ENCODE data around the gene ZNF184. TPM values are rescaled to one million over a fixed set of nuclear protein-coding genes. Genes with fewer than 3 reads are reported as not detected.
A peak's percentile ranks its signal among the peaks of the same experiment; 100 is the strongest.

ZNF184 gene
- total and polyA plus RNA-seq, 10 of the 15 experiments (the other 5 are each of a cell fraction or from before 2014, with no cell fraction given) = 4.1 to 15.1 (median 8.3) TPM

DNA sequence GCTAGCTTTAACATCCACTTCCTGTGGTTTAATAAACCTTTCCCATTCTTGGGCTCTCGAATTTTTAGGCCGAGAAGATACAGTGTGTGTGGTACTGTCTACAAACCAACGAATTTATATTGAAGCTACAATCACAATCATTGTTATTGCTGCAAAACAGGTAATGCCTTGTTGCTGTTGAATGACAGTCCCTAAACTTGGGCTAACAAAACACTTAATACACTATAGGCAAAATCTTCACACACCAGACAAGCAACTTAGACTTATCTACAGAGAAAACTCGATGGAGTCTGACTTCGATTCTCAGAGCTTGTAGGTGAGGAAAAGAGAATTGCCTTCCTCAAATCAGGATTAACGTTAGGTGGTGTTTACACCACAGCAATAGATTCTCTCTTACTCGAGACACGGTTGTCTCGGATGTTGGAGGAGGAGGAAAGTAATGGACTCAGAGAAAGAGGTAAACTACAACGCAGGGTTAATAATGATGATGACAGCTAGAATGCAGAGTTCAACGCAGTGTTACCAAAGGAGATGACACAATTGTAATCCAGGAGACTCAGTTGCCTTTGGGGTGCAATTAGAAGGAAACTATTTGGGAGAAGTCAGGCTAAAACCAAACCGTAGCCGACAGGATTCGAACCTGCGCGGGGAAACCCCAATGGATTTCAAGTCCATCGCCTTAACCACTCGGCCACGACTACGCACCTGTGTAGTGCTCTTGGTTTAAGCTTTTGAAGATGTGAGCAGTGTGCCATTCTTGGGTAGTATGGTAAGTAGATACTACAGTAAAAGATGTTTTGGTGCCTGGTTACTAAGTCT lies 32.5 kb upstream of the ZNF184 start (continued):
- TF ChIP-seq, protein P1, sequence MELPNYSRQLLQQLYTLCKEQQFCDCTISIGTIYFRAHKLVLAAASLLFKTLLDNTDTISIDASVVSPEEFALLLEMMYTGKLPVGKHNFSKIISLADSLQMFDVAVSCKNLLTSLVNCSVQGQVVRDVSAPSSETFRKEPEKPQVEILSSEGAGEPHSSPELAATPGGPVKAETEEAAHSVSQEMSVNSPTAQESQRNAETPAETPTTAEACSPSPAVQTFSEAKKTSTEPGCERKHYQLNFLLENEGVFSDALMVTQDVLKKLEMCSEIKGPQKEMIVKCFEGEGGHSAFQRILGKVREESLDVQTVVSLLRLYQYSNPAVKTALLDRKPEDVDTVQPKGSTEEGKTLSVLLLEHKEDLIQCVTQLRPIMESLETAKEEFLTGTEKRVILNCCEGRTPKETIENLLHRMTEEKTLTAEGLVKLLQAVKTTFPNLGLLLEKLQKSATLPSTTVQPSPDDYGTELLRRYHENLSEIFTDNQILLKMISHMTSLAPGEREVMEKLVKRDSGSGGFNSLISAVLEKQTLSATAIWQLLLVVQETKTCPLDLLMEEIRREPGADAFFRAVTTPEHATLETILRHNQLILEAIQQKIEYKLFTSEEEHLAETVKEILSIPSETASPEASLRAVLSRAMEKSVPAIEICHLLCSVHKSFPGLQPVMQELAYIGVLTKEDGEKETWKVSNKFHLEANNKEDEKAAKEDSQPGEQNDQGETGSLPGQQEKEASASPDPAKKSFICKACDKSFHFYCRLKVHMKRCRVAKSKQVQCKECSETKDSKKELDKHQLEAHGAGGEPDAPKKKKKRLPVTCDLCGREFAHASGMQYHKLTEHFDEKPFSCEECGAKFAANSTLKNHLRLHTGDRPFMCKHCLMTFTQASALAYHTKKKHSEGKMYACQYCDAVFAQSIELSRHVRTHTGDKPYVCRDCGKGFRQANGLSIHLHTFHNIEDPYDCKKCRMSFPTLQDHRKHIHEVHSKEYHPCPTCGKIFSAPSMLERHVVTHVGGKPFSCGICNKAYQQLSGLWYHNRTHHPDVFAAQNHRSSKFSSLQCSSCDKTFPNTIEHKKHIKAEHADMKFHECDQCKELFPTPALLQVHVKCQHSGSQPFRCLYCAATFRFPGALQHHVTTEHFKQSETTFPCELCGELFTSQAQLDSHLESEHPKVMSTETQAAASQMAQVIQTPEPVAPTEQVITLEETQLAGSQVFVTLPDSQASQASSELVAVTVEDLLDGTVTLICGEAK (IDR thresholded peaks at IDR 0.05; ENCODE audit: borderline replicate concordance) = peak; percentile 53; the same call in 1 of the 2 replicates
- TF ChIP-seq SPI1 (IDR thresholded peaks at IDR 0.05; ENCODE audit: borderline replicate concordance, insufficient read depth, low read depth, low read length) (no peak), EED (IDR thresholded peaks at IDR 0.05; ENCODE audit: low read depth) (peak; percentile 26; the same call in 1 of the 2 replicates), RBBP5 (conservative IDR thresholded peaks at IDR 0.05) (no peak), SMAD5 (IDR thresholded peaks at IDR 0.05; ENCODE audit: low read depth) (no peak), NFXL1 (IDR thresholded peaks at IDR 0.05; ENCODE audit: borderline replicate concordance) (no peak), NBN (IDR thresholded peaks at IDR 0.05) (no peak), RAD21 (IDR thresholded peaks at IDR 0.05; ENCODE audit: insufficient read depth, low read depth, low read length) (no peak), IKZF1 (conservative IDR thresholded peaks at IDR 0.05) (peak; percentile 39; the same call in 1 of the 2 replicates), POU2F2 (IDR thresholded peaks at IDR 0.05; ENCODE audit: borderline replicate concordance, low read depth, low read length) (0 out of 3 replicates have a peak, but pooled peaks have one; percentile 23), ZNF24 (IDR thresholded peaks at IDR 0.05) (peak; percentile 95), CREB1 (IDR thresholded peaks at IDR 0.05; ENCODE audit: low read depth) (peak; percentile 56; the same call in 1 of the 2 replicates), GABPA (IDR thresholded peaks at IDR 0.05; ENCODE audit: low read depth) (0 out of 2 replicates have a peak, but pooled peaks have one; percentile 28), NFIC (IDR thresholded peaks at IDR 0.05; ENCODE audit: low read depth, low read length) (no peak), MYB (IDR thresholded peaks at IDR 0.05; ENCODE audit: borderline replicate concordance, low read depth, low read length) (no peak)
- TF ChIP-seq, protein P2, sequence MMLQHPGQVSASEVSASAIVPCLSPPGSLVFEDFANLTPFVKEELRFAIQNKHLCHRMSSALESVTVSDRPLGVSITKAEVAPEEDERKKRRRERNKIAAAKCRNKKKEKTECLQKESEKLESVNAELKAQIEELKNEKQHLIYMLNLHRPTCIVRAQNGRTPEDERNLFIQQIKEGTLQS (IDR thresholded peaks at IDR 0.05; ENCODE audit: borderline replicate concordance, extremely low read depth, low read depth, low read length) = no peak
- TF ChIP-seq, protein P3, sequence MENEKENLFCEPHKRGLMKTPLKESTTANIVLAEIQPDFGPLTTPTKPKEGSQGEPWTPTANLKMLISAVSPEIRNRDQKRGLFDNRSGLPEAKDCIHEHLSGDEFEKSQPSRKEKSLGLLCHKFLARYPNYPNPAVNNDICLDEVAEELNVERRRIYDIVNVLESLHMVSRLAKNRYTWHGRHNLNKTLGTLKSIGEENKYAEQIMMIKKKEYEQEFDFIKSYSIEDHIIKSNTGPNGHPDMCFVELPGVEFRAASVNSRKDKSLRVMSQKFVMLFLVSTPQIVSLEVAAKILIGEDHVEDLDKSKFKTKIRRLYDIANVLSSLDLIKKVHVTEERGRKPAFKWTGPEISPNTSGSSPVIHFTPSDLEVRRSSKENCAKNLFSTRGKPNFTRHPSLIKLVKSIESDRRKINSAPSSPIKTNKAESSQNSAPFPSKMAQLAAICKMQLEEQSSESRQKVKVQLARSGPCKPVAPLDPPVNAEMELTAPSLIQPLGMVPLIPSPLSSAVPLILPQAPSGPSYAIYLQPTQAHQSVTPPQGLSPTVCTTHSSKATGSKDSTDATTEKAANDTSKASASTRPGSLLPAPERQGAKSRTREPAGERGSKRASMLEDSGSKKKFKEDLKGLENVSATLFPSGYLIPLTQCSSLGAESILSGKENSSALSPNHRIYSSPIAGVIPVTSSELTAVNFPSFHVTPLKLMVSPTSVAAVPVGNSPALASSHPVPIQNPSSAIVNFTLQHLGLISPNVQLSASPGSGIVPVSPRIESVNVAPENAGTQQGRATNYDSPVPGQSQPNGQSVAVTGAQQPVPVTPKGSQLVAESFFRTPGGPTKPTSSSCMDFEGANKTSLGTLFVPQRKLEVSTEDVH (IDR thresholded peaks at IDR 0.05; ENCODE audit: low read depth, partially characterized antibody) = no peak
- TF ChIP-seq, protein P4, sequence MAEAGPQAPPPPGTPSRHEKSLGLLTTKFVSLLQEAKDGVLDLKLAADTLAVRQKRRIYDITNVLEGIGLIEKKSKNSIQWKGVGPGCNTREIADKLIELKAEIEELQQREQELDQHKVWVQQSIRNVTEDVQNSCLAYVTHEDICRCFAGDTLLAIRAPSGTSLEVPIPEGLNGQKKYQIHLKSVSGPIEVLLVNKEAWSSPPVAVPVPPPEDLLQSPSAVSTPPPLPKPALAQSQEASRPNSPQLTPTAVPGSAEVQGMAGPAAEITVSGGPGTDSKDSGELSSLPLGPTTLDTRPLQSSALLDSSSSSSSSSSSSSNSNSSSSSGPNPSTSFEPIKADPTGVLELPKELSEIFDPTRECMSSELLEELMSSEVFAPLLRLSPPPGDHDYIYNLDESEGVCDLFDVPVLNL (IDR thresholded peaks at IDR 0.05; ENCODE audit: low read depth, low read length) = no peak

All from GM12878 (cell line).